HG03103 (cell line): ENCODE measurements around the gene MEX3C.

Source experiments
- ATAC-seq: cut with Tn5 transposase; IDR thresholded peaks from one replicate; pipeline ENCODE4 v1.9.1; 2021; ENCODE audit warnings: low read depth; ENCODE audit not compliant: unreplicated experiment

Gene MEX3C

DNA sequence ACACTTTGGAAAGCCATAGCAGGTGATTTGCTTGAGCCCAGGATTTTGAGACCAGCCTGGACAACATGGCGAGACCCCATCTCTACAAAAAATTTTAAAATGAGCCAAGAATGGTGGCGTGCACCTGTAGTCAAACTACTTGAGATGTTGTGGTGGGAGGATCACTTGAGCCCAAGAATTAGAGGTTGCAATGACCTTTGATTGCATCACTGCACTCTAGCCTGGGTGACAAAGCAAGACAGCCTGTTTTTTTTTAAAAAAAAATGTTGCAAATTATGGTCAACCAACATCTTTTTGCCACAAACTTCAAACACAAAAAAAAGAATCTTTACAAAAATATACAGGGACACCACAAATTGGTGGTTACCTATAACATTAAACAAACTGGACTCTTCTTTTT, 40.3 kb downstream of the MEX3C start:
- no peak for ATAC-seq

GRCh38 chr18:51154431-51155063, 42.9 kb downstream of the MEX3C start:
- no peak for ATAC-seq

- peak; percentile 61 for ATAC-seq
These were observed 43.7 kb downstream of the MEX3C start for GRCh38 chr18:51153659-51154371.

GRCh38 chr18:51151568-51152511, 45.6 kb downstream of the MEX3C start:
- no peak for ATAC-seq

GRCh38 chr18:51151185-51151567, 46.3 kb downstream of the MEX3C start:
- no peak for ATAC-seq

- ATAC-seq: no peak
These were observed 47.3 kb downstream of the MEX3C start for GRCh38 chr18:51150113-51150700.

DNA sequence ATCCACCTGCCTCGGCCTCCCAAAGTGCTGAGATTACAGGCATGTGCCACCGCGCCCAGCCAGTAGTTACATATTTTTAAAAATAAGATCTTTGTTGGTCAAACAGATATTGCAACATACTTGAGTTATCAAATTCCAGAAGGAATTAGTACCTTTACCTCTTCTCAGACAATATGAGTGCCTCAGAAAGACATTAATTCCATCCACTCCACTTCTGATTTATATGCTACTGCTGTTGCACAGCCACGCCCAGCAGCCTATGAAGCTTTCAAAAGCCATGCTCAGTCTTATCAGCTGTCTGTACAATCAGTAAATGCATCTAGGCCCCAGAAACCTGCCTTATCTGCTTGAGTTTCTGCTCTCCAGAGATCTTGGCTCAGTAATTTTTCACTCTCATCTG, 47.8 kb downstream of the MEX3C start:
- ATAC-seq: no peak

GRCh38 chr18:51146909-51147308, 50.6 kb downstream of the MEX3C start:
- no peak for ATAC-seq

DNA sequence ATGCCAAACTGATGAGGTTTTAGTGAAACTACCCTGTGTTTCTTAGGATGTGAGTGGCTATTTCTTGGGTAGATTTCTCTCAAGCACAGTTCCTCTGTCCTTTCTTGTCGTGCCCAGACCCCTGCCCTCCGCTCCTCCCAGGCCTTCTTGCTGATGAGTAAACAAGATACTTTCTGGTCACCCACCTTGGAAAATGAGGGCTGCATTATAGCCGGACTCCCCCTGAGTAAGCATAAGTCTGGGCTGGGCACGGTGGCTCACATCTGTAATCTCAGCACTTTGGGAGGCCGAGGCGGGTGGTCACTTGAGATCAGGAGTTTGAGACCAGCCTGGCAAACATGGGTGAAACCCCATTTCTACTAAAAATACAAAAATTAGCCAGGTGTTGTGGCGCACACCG, 58.5 kb downstream of the MEX3C start:
- ATAC-seq: no peak

- ATAC-seq: no peak
These were observed 59.6 kb downstream of the MEX3C start for GRCh38 chr18:51137891-51138290.

DNA sequence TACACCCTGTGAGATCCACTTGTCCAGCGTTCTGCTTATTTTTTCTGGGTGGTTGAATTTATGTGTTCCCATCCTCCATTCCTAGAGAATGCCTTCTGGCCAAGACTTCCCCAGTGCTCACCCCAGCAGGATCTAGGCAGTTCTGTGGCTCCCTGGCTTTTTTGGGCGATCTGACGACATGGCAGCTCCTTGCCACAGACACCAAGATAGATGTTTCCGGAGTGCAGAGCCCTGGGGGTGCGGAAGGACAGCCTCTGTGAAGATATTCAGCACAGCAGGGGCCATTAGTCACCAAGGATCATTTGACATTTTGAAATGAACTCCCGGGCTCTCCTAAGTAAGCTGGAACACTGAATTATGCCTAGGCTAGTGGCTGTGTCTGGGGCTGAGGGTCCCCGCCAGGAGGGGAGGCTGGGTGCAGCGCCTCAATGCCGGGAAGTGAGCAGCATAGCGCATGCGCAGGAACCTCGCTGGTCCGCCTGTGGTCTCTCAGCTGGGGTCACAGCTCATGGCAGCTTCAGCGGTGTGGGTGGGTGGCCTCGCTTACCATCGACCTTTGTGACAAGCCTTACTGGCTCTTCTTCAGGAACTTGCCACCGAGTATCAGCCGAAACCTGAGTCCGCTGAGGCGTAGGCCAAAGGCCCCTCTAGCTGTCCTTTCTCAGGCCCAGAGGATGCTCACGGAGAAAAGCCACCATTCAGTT, 60.3 kb downstream of the MEX3C start:
- no peak for ATAC-seq

DNA sequence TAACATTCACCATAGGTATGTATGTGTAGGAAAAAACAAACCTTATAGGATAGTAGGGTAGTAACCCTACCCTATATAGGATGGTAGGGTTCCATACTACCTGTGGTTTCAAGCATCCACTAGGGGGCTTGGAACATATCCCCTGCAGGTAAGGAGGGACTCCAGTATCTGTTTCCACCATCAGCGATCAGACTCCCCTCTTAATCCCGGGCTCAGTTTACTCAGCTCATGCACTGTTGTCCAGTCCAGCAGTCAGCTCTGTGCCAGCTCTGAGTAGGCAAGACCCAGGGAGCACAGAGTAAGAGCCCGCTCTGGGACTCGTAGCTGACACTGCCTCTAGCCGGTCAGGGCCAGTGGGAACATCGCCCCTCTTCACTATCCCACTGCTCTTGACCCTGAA, 61.7 kb downstream of the MEX3C start:
- peak; percentile 64 for ATAC-seq

GRCh38 chr18:51135364-51135763, 62.1 kb downstream of the MEX3C start:
- no peak for ATAC-seq

GRCh38 chr18:51134721-51135120, 62.8 kb downstream of the MEX3C start:
- ATAC-seq: no peak

- no peak for ATAC-seq
These were observed 63.8 kb downstream of the MEX3C start for GRCh38 chr18:51133580-51134160.

- no peak for ATAC-seq
These were observed 65.1 kb downstream of the MEX3C start for GRCh38 chr18:51132256-51132935.

GRCh38 chr18:51128533-51128932, 68.9 kb downstream of the MEX3C start:
- ATAC-seq: no peak

DNA sequence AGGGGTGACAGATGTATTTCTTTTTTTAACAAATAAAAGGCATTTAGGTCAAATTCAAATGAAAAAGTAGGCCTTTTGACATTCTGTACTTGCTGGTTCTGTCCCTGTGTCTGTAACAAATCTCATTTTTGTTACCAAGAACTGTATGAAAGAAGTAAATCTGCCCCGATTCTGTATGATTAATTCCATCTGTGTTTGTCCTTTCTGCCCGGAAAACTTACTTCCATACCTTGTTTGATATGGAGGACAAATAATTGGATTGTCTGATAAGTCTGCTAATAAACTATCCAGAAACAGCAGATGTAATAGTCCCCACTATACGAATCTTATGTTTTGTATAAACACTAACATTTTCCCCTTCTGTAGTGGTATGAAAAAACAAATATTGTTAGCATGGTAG, 69.8 kb downstream of the MEX3C start:
- ATAC-seq: no peak

- no peak for ATAC-seq
These were observed 71.5 kb downstream of the MEX3C start for GRCh38 chr18:51125976-51126375.
